Prostate gland (tissue), 2 donors: ENCODE results near the gene SLC16A6.
"Not testable (repeated sequence)": the region's sequence is repeated elsewhere in the genome, so short reads cannot be mapped to it uniquely, and the experiment has no call there.

Experiments
- POLR2A ChIP-seq: fragments of 450-650 bp; IDR thresholded peaks from one replicate; pipeline ENCODE4 v1.6.1; 2016; ENCODE audit warnings: antibody characterized with exemption, mild to moderate bottlenecking
- POLR2AphosphoS5 ChIP-seq: sonication (generic); formaldehyde crosslinking; IDR thresholded peaks from one replicate; pipeline ENCODE4 v1.6.1; 2017; ENCODE audit warnings: antibody characterized with exemption
- TF ChIP-seq, protein P1 (sequence below), 4 experiments: fragments of 200-600 bp in 2 of 4; fragments of 450-650 bp in 2 of 4; sonication (generic) in 2 of 4; IDR thresholded peaks; 1 replicate in 3 of 4; 2 replicates in 1 of 4; pipeline ENCODE4 v1.5.1; 2016 to 2019; ENCODE audit warnings: antibody characterized with exemption in 4 of 4, mild to moderate bottlenecking in 2 of 4, moderate library complexity in 2 of 4

GRCh38 chr17:68309066-68309670 lies 18.2 kb upstream of the SLC16A6 start:
- TF ChIP-seq, protein P1, sequence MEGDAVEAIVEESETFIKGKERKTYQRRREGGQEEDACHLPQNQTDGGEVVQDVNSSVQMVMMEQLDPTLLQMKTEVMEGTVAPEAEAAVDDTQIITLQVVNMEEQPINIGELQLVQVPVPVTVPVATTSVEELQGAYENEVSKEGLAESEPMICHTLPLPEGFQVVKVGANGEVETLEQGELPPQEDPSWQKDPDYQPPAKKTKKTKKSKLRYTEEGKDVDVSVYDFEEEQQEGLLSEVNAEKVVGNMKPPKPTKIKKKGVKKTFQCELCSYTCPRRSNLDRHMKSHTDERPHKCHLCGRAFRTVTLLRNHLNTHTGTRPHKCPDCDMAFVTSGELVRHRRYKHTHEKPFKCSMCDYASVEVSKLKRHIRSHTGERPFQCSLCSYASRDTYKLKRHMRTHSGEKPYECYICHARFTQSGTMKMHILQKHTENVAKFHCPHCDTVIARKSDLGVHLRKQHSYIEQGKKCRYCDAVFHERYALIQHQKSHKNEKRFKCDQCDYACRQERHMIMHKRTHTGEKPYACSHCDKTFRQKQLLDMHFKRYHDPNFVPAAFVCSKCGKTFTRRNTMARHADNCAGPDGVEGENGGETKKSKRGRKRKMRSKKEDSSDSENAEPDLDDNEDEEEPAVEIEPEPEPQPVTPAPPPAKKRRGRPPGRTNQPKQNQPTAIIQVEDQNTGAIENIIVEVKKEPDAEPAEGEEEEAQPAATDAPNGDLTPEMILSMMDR (IDR thresholded peaks at IDR 0.05) = not testable (repeated sequence)
- not testable (repeated sequence) for TF ChIP-seq POLR2A, POLR2AphosphoS5
